Upper lobe of left lung (tissue), 6 donors: Measurements from ENCODE around the gene DUSP9. TPM values are rescaled to one million over a fixed set of nuclear protein-coding genes. Genes with fewer than 3 reads are reported as not detected.

ENCODE experiments used
- ATAC-seq, 2 donors: fragments of 200-7000 bp; cut with Tn5 transposase; one replicate each; pipeline ENCODE4 v1.9.1; 2022; ENCODE audit warnings: mild to moderate bottlenecking in 2 of 2, moderate library complexity in 2 of 2; ENCODE audit not compliant: low FRiP score in 2 of 2
- DNase-seq, 2 donors: peaks; one replicate each; pipeline ENCODE4 v3.0.0-alpha.2; 2019 to 2020
- H3K27ac ChIP-seq, 4 donors: fragments of 200-600 bp; sonication (generic); one replicate each; pipeline ENCODE4 v1.5.1; 2016 to 2019
- H3K27me3 ChIP-seq, 4 donors: fragments of 200-600 bp; sonication (generic); one replicate each; pipeline ENCODE4 v1.5.1; 2017 to 2019
- H3K36me3 ChIP-seq, 4 donors: fragments of 200-600 bp; sonication (generic); one replicate each; pipeline ENCODE4 v1.5.1; 2016 to 2019
- H3K4me1 ChIP-seq, 4 donors: fragments of 200-600 bp; sonication (generic); one replicate each; pipeline ENCODE4 v1.5.1; 2018 to 2019
- H3K4me3 ChIP-seq, 4 donors: fragments of 200-600 bp; sonication (generic); one replicate each; pipeline ENCODE4 v1.5.1; 2017 to 2019; ENCODE audit warnings: mild to moderate bottlenecking in 2 of 4, moderate library complexity in 1 of 4
- H3K9me3 ChIP-seq, 4 donors: fragments of 200-600 bp; sonication (generic); one replicate each; pipeline ENCODE4 v1.5.1; 2018 to 2019
- EP300 ChIP-seq, 4 donors: sonication (generic); formaldehyde crosslinking; IDR thresholded peaks; one replicate each; pipeline ENCODE4 v1.5.1; 2017; ENCODE audit warnings: antibody characterized with exemption in 4 of 4, control low read depth in 2 of 4
- POLR2A ChIP-seq, 4 donors: fragments of 450-650 bp; IDR thresholded peaks; one replicate each; pipeline ENCODE4 v1.5.1; 2016 to 2017; ENCODE audit warnings: antibody characterized with exemption in 4 of 4, mild to moderate bottlenecking in 2 of 4
- POLR2AphosphoS5 ChIP-seq, 2 donors: sonication (generic); formaldehyde crosslinking; IDR thresholded peaks; one replicate each; pipeline ENCODE4 v1.5.1; 2017; ENCODE audit warnings: antibody characterized with exemption in 2 of 2
- WGBS, 2 donors: methylation state at CpG; one replicate each; pipeline ENCODE4 v1.1.5; 2017 to 2018; 5-methylcytosine and 5-hydroxymethylcytosine counted together
- total RNA-seq, 6 donors: library from RNA; depleted of rRNA in 4 of 6; stranded (reverse); fragments of >200 nt in 4 of 6; gene quantifications; one replicate each; pipeline versions ENCODE4 v1.1.0 to v1.2.1, GENCODE V29; 2016 to 2021
- TF ChIP-seq, protein P1 (sequence below), 6 experiments: fragments of 450-650 bp in 4 of 6; fragments of 200-600 bp in 2 of 6; sonication (generic) in 2 of 6; IDR thresholded peaks; one replicate each; pipeline ENCODE4 v1.5.1; 2016 to 2019; ENCODE audit warnings: antibody characterized with exemption in 6 of 6
- donor health status: DM: no; HTN: no; CAD: no; lungs with moderate emphysema.
- donor health status: DM: no; HTN: yes; CAD: no; lungs with severe emphysema.

The DUSP9 gene
- total RNA-seq, 6 donors from 2014 or later = 0.14 to 0.44 (median 0.27) TPM; not detected in 3

DNA sequence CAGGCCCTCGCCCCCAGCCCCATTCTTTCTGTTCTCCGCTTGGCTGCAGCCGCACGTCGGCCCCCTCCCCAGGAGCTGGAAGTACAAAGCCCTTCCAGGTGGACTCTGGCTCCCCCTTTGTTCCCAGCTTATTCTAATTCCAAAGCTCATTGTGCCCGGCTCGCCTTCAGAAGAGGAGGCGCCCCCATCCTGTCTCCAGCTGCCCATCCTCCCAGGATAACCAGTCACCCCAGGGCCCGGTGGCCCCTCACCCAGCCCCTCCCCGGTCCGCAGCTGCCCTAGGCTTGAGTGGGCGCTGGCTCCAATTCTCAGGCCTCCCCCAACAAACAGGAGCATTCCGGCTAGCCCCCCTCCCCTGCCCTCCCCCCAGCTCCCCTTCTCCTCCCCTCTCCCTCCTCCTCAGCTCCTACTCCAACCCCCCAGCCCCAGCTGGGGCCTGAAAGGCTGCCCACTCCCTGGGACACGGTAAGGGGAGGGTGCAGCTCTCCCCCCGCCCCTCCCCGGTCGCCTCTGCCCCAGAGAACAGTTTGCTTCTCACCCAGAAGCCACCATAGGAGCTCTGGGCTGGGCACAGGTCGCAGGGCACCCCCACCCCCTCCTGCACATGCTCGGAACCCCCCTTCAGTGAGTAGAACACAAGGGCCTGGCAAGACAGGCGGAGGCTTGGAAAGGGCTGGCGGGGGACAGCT, 37.6 kb downstream of the DUSP9 start:
- no peaks in the 10 kb centered on the region for H3K36me3 ChIP-seq
- WGBS, 2 donors = 45 to 51% methylated on average over 4 to 21 of the region's 21 CpGs
- H3K4me1 ChIP-seq = peaks cover 0 to 15% (median 2%) of the 10 kb centered on the region in 4 donors
- H3K4me3 ChIP-seq = no peak overlapping the region
- no peak for TF ChIP-seq POLR2A (IDR thresholded peaks at IDR 0.05)
- no peak for TF ChIP-seq POLR2AphosphoS5 (IDR thresholded peaks at IDR 0.05)
- no peak for TF ChIP-seq EP300 (IDR thresholded peaks at IDR 0.05)
- TF ChIP-seq, protein P1, sequence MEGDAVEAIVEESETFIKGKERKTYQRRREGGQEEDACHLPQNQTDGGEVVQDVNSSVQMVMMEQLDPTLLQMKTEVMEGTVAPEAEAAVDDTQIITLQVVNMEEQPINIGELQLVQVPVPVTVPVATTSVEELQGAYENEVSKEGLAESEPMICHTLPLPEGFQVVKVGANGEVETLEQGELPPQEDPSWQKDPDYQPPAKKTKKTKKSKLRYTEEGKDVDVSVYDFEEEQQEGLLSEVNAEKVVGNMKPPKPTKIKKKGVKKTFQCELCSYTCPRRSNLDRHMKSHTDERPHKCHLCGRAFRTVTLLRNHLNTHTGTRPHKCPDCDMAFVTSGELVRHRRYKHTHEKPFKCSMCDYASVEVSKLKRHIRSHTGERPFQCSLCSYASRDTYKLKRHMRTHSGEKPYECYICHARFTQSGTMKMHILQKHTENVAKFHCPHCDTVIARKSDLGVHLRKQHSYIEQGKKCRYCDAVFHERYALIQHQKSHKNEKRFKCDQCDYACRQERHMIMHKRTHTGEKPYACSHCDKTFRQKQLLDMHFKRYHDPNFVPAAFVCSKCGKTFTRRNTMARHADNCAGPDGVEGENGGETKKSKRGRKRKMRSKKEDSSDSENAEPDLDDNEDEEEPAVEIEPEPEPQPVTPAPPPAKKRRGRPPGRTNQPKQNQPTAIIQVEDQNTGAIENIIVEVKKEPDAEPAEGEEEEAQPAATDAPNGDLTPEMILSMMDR (IDR thresholded peaks at IDR 0.05) = no peak
- peaks cover 0 to 9% (median 0%) of the 10 kb centered on the region in 4 donors for H3K9me3 ChIP-seq
- H3K27ac ChIP-seq = no peak overlapping the region
- ATAC-seq (no peak), DNase-seq (peak in 1 of 2 donors; percentile 29)
- H3K27me3 ChIP-seq = no peaks in the 10 kb centered on the region

DNA sequence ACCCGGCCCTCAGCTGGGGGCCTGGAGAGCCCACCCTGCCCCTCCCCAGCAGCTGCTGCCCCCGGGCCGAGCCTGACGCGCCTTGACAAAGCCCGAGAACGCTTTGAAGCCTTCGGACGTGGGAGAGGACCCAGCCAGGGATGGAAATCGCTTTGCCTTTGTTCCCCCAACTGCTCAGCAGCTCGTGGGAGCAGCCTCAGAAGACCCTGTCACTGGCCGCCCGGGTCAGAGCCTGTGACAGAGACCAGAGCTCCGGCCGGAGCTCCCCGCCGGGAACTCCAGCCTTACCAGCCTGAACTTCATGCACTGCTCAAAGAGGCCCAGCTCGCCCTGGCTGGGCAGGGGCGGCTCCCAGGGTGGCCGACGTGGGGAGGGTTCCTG, 38.1 kb downstream of the DUSP9 start:
- Histone ChIP-seq H3K27me3 (no peaks in the 10 kb centered on the region), H3K4me3 (no peak overlapping the region), H3K36me3 (no peaks in the 10 kb centered on the region), H3K9me3 (peaks cover 0 to 9% (median 0%) of the 10 kb centered on the region in 4 donors), H3K4me1 (peaks cover 0 to 15% (median 2%) of the 10 kb centered on the region in 4 donors), H3K27ac (no peak overlapping the region)
- TF ChIP-seq EP300 (IDR thresholded peaks at IDR 0.05) (no peak), POLR2AphosphoS5 (IDR thresholded peaks at IDR 0.05) (no peak), POLR2A (IDR thresholded peaks at IDR 0.05) (no peak)
- TF ChIP-seq, protein P1 (IDR thresholded peaks at IDR 0.05) = no peak
- WGBS, 2 donors = 66% methylated on average over 14 of the region's 21 CpGs; no CpG with 5 or more reads in 1 of the 2 donors
- ATAC-seq = no peak
- peak in 1 of 2 donors; percentile 53 for DNase-seq

DNA sequence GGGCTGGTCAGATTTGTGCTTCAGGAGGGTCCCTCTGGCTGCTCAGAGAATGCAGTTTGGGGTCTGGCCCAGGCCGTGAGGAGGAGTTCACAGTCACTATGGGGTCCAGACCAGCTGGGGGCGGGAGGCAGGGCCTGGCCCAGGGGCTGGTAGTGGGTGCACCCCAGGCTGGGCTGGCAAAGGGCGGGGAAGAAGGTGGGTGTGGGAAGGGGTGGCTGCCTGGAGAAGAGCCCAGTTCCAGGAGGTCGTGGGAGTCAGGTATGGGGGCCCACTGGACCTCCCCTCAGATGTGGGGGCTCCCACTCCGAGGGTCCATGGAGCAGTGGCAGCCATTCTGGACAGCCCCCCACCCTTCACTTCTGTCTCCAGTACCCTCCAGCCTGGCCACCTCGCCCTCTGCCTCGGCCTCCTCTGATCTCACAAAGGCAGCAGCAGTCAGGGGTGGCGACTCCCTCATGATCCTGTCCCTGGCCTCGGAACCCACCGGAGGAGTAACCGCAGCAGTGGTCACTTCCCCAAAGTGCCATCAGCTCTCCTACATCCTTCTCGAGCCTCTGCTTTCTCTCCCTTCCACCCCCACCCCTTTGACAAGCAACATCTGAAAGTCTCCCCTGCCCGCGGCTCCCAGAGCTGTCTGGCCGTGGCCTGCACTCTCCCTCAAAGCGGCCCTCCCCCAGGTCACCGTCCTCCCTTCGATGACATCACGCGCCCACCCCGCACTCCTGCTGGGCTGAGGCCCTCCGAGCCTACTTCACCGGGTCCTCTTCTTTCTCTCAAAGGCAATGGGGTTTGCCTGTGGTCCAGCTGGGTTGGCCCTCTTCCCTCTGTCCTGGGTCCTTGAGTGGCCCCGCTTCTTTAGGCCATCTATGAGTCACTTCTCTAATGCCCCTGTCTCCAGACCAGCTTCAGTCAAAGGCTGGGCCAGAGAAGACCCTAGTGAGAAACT, 39.0 kb downstream of the DUSP9 start:
- peaks cover 0 to 9% (median 0%) of the 10 kb centered on the region in 4 donors for H3K9me3 ChIP-seq
- H3K27ac ChIP-seq = no peak overlapping the region
- DNase-seq (no peak), ATAC-seq (no peak)
- WGBS, 2 donors = 71 to 82% methylated on average over 15 to 24 of the region's 24 CpGs
- no peaks in the 10 kb centered on the region for H3K27me3 ChIP-seq
- TF ChIP-seq EP300 (IDR thresholded peaks at IDR 0.05) (no peak), POLR2A (IDR thresholded peaks at IDR 0.05) (no peak), POLR2AphosphoS5 (IDR thresholded peaks at IDR 0.05) (no peak)
- TF ChIP-seq, protein P1 (IDR thresholded peaks at IDR 0.05) = no peak
- H3K36me3 ChIP-seq = no peaks in the 10 kb centered on the region
- H3K4me1 ChIP-seq = peaks cover 0 to 15% (median 2%) of the 10 kb centered on the region in 4 donors
- no peak overlapping the region for H3K4me3 ChIP-seq

GRCh38 chrX:153686711-153687110, 39.7 kb downstream of the DUSP9 start:
- 13 to 63% methylated on average over 3 to 8 of the region's 9 CpGs for WGBS, 2 donors
- Histone ChIP-seq H3K36me3 (no peaks in the 10 kb centered on the region), H3K4me1 (peaks cover 0 to 15% (median 2%) of the 10 kb centered on the region in 4 donors), H3K4me3 (no peak overlapping the region), H3K27ac (no peak overlapping the region), H3K27me3 (no peaks in the 10 kb centered on the region), H3K9me3 (peaks cover 0 to 9% (median 0%) of the 10 kb centered on the region in 4 donors)
- TF ChIP-seq EP300 (IDR thresholded peaks at IDR 0.05) (no peak), POLR2A (IDR thresholded peaks at IDR 0.05) (no peak), POLR2AphosphoS5 (IDR thresholded peaks at IDR 0.05) (no peak)
- TF ChIP-seq, protein P1 (IDR thresholded peaks at IDR 0.05) = no peak
- DNase-seq (no peak), ATAC-seq (no peak)
